Lower lobe of right lung (tissue), 2 donors: ENCODE results near the gene CFDP1. TPM values are rescaled to one million over a fixed set of nuclear protein-coding genes. Genes with fewer than 3 reads are reported as not detected.

Experiments
- ATAC-seq, 2 donors: fragments of 200-7000 bp; cut with Tn5 transposase; one replicate each; pipeline ENCODE4 v1.9.1; 2020 to 2022; ENCODE audit warnings: mild to moderate bottlenecking in 2 of 2, moderate library complexity in 2 of 2
- DNase-seq: peaks from one replicate; pipeline ENCODE4 v3.0.0-alpha.2; 2020
- H3K27ac ChIP-seq: fragments of 200-600 bp; one replicate; pipeline ENCODE4 v1.8.0; 2022
- H3K27me3 ChIP-seq: fragments of 200-600 bp; one replicate; pipeline ENCODE4 v1.8.0; 2022; ENCODE audit warnings: low read depth
- H3K36me3 ChIP-seq: fragments of 200-600 bp; one replicate; pipeline ENCODE4 v1.8.0; 2022; ENCODE audit warnings: mild to moderate bottlenecking
- H3K4me1 ChIP-seq: fragments of 200-600 bp; one replicate; pipeline ENCODE4 v1.8.0; 2022
- H3K4me3 ChIP-seq: fragments of 200-600 bp; one replicate; pipeline ENCODE4 v1.8.0; 2022; ENCODE audit warnings: mild to moderate bottlenecking
- H3K9me3 ChIP-seq: fragments of 200-600 bp; one replicate; pipeline ENCODE4 v1.8.0; 2022
- CTCF ChIP-seq: fragments of 200-600 bp; IDR thresholded peaks from one replicate; pipeline ENCODE4 v1.8.0; 2022; ENCODE audit warnings: antibody characterized with exemption, mild to moderate bottlenecking
- intact Hi-C: fragments of 100-400 bp; cut with DNase I; formaldehyde crosslinking; loops from one replicate; pipeline ENCODE4 v1.11.0; 2022
- total RNA-seq: library from RNA; stranded (reverse); fragmentation: NEBNext Ultra II Directional; extraction: Animal tissue kit (Norgen Biotek cat#: 25700); gene quantifications from one replicate; pipeline ENCODE4 v1.2.1, GENCODE V29; 2021
- donor health status: DM: no; HTN: yes; CAD: no; lungs with severe emphysema.

The CFDP1 gene
- total RNA-seq, 1 donor from 2014 or later, result 57.7 TPM

- no peaks in the 10 kb centered on the region for H3K9me3 ChIP-seq
- intact Hi-C loops, result no loop called here
- no peak for TF ChIP-seq CTCF
- H3K27ac ChIP-seq, result no peak overlapping the region
- H3K36me3 ChIP-seq, result peaks cover 47% of the 10 kb centered on the region
- ATAC-seq (no peak), DNase-seq (no peak)
- no peak overlapping the region for H3K4me3 ChIP-seq
- peaks cover 16% of the 10 kb centered on the region for H3K4me1 ChIP-seq
- no peaks in the 10 kb centered on the region for H3K27me3 ChIP-seq
Measured at GRCh38 chr16:75293173-75293572, 140.1 kb downstream of the CFDP1 start.

- Histone ChIP-seq H3K27ac (no peak overlapping the region), H3K4me3 (no peak overlapping the region), H3K36me3 (peaks cover 47% of the 10 kb centered on the region), H3K4me1 (peaks cover 21% of the 10 kb centered on the region), H3K9me3 (no peaks in the 10 kb centered on the region), H3K27me3 (no peaks in the 10 kb centered on the region)
- intact Hi-C loops, result no loop called here
- DNase-seq (no peak), ATAC-seq (no peak)
- TF ChIP-seq CTCF, result no peak
Measured at GRCh38 chr16:75292691-75293090, 140.6 kb downstream of the CFDP1 start.

GRCh38 chr16:75289189-75289588, 144.1 kb downstream of the CFDP1 start:
- H3K4me1 ChIP-seq, result peaks cover 24% of the 10 kb centered on the region
- peak overlapping the region; percentile 61 for H3K27ac ChIP-seq
- TF ChIP-seq CTCF, result no peak

GRCh38 chr16:75288596-75289120, 144.6 kb downstream of the CFDP1 start:
- peak in 1 of 2 donors; percentile 68 for ATAC-seq
- H3K27me3 ChIP-seq, result no peaks in the 10 kb centered on the region
- intact Hi-C loops, result no loop called here

More at GRCh38 chr16:75289189-75289588, 144.1 kb downstream of the CFDP1 start:
- Histone ChIP-seq H3K9me3 (no peaks in the 10 kb centered on the region), H3K4me3 (no peak overlapping the region), H3K36me3 (peaks cover 36% of the 10 kb centered on the region), H3K27me3 (no peaks in the 10 kb centered on the region)
- intact Hi-C loops, result no loop called here
- ATAC-seq, result peak in 1 of 2 donors; percentile 22
- no peak for DNase-seq

GRCh38 chr16:75288181-75288580, 145.1 kb downstream of the CFDP1 start:
- Histone ChIP-seq H3K27me3 (no peaks in the 10 kb centered on the region), H3K27ac (peak overlapping the region; percentile 61), H3K9me3 (no peaks in the 10 kb centered on the region), H3K4me3 (no peak overlapping the region), H3K4me1 (peaks cover 24% of the 10 kb centered on the region), H3K36me3 (peaks cover 26% of the 10 kb centered on the region)
- ATAC-seq, result peak; percentile 48 to 63
- peak; percentile 57 for DNase-seq
- intact Hi-C loops, result no loop called here
- no peak for TF ChIP-seq CTCF

More at GRCh38 chr16:75288596-75289120, 144.6 kb downstream of the CFDP1 start:
- H3K36me3 ChIP-seq, result peaks cover 30% of the 10 kb centered on the region
- no peak for TF ChIP-seq CTCF
- H3K4me1 ChIP-seq, result peaks cover 24% of the 10 kb centered on the region
- H3K27ac ChIP-seq, result peak overlapping the region; percentile 61
- DNase-seq, result no peak
- H3K4me3 ChIP-seq, result no peak overlapping the region
- H3K9me3 ChIP-seq, result no peaks in the 10 kb centered on the region
